AML-193 (cell line): ENCODE data around the gene SERPING1.

Source experiments
- DNase-seq, 2 experiments: peaks; one replicate each; lab custom pipeline; 2025; lab: John Stamatoyannopoulos, UW

Gene SERPING1

DNA sequence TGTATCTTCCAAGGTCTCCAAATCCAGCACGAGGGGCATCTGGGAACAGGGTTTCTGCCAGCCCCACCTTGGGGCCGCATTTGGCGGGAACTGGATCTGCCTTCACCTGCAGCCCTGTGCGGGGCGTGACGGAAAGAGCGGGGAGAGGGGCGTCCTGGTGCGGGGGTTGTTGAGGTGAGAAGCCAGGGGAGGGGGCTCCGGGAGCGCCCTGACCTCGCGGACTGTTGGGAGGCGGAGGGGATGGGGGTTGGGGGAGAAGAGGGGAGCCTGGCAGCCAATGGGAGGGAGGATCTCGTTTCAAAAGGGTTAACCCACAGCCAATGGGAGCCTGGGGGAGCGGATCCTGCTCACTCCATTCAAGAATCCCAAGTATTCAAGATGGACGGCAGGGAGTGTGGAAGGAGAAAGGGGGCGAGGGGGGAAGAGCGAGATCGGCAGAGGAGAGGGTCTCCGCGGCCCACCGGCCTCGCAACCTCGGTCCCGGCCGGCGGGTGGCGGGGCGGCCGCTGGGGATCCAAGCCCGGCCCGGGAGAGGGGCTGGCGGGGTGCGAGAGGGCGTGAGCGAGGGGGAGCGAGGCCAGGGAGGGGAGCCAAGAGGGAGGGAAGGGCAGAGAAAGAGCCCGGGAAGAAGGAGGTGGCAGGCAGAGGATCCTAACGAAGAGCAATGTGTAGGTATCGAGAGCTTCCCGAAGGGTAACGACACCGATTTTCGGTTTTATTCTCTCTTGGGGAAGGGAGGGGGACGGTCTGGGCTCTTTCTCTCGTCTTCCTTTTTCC is 40.7 kb downstream of the SERPING1 start:
- DNase-seq, result no peak

DNA sequence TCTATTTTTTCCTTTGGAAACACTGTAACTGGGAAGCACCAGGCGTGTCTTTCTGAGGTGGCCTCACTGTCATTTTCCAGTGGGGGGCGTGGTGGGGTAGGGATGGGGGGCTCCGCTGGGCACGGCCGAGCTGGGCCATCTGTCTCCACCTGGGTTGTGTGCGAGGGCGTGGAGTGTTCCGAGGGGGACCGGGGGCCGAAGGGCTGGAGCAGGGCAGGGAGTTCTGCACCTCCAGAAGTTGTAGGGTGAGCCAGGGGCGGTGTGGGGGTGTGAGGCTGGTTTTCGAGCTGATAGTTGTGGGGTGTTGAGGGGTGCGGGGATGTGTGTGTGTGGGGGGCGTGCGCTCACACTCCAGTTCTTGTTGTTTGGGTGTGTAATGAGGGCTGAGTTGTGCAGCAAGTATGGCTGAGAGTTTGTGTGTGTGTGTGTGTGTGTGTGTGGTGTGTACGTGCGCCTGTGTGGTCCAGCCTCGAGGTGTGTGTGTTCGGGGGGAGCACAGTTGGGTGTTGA is 41.4 kb downstream of the SERPING1 start:
- DNase-seq, result no peak

DNA sequence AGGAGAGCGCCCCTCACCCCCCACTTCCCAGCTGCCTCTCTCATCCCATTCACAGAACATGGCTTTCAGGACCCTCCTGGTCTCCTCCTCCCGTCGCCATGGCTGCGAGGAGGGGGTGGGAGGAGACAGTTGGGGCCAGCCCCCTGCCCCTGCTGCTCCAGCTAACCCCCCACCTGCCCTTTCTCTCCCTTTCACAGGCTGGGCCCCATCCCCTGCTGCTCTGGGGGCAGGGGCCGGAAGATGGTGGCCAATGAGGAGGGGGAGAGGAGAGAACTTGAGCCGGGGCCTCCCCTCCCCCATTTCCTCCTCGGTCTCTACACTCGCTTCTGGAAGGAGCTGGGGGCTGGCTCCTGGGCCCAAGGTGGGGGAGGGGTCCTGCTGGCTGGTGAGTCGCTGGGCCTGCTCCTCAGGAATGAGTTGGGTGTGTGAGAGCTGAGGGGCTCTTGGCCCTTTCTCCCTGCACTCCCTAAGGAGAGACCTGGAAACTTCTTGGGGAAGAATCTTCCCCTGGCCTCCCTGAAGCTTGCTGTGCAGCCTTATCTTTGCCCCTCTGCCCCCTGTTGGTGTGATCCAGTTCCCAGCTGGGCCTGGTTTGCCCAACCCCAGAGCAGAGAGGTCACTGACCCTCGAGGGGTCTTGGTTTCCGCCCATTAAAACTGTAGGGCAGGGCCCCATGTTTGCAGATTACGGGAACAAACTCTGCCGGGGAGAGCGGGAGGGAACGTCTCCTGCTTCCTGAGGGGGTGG is 42.0 kb downstream of the SERPING1 start:
- DNase-seq, result no peak

DNA sequence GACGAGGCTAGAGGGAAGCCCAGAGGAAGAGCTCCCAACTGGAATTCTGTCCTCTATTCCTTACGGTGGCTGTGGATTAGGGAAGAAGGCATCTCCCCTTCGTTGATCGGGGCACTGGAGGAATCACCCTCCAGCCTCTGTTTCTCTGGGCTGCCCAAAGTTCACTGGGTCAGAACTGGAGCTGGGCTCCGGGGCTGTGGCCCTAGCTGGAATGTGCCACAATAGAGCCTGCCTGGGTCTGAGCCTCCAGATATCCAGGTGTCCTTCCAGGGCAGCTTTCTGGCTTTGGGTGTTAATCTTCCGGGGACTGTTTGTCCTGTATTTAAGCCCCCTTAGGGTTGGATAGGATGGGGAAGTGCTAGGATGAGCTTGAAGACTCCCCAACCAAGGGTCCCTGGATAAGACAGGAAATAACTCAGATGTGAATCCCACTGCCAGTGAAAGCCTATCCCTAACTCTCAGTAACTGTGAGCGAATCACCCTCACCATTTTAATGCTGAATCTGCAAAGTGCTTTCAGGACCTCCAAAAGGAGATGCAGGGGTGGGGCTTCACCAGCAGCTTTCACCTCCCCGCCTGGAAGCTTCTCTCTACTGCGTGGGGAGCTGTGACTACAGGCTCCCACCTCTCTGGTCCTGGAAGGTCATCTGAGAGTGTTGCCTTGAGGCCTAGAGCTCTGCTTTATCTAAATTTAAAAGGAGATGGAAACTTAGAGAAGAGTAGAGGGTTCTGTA is 42.7 kb downstream of the SERPING1 start:
- no peak for DNase-seq

DNA sequence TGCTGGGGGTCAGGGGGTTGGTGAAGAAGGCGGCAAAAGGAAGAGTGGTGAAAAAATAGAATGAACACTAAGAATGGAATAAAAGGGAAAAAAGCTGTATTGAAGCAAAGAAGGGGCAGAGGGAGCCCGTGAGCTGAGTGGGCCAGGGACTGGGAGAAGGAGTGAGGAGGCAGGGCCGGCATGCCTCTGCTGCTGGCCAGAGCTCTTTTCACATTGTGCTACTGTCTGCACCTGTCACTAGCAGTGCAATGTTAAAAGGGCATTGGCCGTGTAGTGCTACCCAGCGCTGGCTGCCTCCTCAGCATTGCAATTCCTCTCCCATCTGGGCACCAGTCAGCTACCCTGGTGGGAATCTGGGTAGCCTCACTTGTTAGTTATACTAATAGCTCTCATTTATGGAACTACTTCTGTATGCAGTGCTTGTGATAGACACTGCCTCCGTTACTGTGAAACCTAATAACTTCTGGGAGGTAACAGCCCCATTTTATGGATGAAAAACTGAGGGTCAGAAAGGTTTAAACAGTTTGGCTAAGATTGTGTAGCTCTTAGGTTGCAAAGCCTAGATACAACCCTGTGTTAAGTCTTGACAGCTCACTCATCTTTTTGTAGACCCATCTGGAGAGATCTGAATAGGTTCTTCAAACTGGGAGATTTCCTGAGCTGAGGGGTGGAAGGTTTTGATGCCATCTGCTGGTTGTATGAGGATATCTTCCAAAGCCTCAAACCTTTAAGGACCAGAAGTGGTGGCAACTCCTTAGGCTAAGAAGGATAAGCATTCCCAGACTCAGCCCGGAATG is 43.7 kb downstream of the SERPING1 start:
- DNase-seq, result peak; percentile 51 to 62

DNA sequence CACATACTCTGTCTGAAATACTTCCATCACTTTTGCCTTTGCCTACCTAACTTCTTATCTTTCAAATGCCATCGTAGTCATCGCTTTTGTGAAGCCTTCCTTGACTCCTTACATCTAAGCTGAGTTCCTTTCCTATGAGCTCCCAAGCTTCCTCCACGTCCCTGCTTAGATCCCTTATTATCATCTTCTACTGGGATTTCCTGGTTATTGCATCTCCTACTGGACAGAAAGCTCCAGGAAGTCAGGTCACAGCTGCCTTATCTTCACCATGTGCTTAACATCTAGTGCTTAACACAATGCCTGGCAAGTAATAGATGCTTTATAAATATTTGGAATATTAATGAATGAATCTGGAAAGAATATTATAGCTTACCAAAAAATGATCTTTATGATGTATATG is 46.3 kb downstream of the SERPING1 start:
- no peak for DNase-seq

DNA sequence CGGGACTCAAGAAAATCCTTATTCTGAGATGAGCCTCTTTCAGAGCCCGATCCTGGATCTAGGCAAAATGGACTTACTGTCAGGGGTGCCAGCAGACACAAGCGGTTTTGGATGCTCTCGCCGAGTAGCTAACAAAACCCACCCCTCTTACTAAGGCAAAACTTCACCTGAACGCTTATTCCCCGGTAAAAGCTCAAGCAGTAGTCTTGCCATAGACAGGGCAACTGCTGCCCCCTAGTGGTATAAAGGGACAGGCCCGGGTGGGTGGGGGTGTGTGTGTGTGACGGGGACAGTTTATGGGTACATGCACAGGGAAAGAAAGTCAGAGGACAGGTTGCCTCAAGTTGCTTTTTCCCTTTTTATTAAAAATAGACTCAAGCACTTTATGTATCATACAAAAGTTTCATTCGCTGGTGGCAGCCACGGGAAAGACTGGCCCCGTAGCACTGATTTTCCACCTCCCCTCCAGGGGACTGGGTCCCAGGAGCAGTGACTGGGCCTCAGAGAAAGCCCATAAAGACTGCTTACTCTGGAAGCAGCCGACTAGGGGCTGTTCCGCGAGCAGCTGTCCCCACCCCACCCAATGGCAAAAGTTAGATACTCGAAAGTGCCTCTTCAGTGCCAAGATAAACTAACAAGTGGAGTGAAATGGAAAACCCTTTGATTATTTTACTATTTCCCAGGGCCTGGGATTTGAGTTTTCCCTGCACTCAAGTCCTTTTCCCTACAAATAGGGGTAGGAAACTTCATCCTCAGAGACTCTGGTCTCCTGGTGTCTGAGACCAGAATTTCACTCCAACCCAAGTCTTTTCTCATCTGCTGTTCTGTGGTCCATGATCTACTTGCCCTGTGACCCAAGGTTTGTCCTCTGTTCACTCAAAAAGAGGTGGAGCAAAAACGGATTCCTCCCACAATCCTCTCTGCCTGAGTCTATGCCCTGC is 47.5 kb downstream of the SERPING1 start:
- DNase-seq, result peak; percentile 51 to 65

DNA sequence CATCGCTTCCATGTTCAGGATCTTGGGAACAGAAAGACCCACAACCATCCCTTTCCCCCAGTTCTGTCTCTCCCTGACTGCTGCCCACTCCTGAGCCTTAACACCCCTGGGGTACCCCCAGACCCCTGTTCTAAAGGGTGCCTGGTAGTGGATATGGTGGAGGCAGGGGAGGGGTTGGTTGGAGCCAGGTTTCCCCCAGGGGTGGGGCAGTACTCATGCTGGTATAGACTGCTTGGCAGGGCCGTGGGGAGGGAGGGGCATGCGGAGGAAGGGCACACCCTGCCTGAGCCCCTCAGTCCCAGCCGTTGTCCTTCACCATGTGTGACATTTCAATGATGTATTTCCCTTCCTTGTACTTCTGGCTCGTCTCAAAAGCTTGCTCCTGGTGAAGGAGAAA is 48.2 kb downstream of the SERPING1 start:
- DNase-seq, result no peak

DNA sequence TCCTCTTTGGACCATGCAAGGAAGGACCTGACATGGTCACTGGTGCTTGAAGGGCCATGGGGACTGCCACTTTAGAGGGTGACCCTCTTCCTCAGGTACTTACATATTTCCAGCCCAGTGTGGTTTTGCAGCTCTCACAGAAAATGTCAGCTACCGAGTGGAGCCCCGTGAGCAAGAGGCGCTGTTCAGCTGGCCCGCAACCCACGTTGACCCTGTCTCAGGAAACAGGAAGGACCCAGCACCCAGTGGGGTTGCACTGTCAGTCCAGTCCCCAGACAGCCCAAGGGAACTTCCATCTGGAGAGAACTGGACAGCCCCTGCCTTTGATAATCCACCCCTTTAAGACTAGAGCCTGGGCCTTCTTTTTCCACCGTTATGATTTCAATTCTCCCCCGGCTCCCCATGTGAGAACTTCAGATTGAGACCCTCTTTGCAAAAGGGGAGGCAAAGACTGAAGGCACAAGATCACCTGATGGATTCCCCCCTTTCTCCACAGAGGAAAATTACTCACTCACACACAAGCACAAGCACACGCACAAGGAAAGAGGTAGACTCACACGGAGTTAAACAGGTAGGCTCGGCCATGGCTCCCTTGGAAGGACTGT is 48.8 kb downstream of the SERPING1 start:
- DNase-seq, result no peak

DNA sequence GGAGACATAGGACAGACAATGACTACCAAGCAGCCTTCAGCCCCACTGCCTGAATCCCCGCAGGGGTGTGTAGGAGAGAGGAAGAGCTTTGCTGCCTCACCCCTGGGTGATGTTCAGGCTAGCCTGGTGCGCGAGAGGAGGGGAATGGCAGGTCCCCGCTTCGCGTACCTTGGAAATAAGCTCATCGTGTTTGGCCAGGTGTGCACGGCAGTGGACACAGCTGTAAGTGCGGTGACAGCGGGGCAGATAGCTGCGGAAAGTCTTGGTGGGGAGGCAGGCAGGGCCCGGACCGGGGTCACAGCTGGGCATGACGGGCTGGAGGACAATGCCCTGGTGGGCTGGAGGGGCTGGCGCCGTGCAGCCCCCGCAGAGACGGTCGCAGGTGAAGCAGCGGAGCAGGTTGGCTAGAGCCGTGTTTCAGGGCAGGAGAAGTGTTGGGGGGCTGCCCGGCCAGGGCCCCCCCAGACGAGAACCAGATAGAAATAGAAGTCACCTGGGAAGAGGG is 49.4 kb downstream of the SERPING1 start:
- DNase-seq, result no peak

DNA sequence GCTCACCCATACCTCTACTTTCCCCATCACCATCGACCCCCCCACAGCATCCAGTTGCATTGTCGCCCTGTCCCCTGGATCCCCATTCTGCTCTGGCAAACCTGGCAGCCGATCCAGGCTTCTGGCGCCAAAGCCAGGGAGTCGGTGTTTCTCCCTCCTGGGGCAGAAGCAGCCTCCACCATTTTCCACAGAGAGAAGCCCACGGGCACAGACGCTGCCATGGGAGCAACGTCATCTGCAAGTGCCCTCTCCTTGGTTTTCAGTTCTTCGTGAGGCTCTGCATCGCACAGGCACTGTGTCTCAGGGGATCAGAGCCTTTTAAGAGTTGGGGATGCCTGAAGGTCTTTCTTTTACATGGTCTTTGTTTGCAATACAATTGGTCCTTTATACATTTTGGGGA is 49.9 kb downstream of the SERPING1 start:
- no peak for DNase-seq

DNA sequence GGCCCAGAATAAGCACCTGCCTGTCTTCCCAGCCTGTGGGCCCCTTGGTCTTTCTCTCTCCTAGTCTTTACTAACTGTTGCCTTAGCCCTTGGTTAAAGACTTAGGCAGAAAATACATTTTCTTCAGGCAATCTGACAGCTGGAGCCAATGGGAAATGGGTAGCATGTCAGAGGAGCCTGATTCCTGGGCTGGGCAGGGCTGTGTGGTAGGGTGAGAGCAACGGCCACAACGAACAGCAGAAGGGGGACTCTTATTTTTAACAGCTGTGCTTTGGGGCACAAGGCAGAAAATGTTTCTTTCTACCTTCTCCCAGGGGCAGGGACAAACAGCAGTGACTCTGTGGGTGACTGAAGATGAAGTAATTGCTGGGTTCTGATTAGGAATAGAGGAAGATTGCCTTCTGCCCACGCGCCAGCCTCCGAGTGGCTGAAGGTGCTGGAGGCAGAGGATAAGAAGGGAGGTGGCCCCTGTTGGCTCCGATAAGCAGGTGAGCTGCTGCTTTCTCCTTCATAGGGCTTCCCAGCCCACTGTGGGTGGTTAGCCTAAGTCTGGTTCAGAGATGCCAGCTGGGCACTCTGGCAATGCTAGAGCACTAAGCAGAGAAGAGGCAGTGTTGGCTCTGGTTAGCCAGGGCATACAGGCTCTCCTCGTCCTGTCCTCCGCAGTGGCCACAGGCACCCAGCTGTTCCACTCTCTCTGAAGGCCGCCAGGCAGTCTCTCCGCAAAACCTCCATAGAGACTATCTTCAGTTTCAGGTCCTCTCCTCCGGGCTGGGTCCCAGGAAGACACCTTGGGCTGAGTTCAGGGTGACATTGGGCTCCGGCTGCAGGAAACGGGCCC is 50.7 kb downstream of the SERPING1 start:
- DNase-seq, result no peak

DNA sequence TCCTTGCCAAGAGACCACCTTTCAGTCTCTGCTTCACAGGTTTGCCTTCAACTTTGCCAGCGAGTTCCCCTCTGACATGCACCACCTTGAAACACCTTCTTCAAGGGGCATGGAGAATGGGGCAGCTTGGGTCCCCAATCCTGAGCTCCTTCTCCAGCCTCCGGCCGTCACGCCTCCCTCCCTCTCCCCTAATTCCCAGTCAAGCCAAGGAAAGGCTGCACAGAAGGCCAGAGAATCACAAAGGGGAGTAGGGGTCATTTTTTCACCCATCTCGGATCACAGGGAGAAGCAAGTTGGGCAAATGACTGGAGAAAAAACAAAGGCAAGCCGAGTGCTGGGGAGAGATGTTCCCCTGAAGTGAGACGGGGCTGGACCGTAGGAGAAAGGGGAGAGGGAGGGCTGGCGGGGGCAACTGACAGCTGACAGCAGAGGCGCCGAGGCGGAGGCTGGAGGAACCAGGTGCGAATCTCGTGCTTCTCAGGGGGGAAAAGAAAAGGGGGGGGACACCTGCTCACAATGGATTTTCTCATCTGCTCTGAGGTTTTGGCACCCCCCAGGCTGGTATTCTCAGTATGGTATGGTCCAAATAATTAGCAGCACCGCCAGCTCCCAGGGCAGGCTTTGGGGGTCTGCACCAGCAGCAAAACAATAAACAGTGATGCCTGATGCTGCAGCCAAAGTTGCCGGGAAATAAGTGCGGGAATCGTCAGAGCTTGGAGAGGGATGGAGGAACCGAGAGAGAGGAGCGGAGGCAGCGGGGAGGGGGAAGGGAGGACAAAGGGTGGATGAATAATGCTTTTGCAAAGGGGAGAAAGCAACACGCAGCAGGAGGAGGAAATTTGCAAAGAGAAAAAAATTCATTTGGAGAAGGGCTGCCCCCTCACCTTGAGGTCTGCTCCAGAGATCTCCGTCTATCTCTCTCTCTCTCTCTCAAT is 51.6 kb downstream of the SERPING1 start:
- no peak for DNase-seq

DNA sequence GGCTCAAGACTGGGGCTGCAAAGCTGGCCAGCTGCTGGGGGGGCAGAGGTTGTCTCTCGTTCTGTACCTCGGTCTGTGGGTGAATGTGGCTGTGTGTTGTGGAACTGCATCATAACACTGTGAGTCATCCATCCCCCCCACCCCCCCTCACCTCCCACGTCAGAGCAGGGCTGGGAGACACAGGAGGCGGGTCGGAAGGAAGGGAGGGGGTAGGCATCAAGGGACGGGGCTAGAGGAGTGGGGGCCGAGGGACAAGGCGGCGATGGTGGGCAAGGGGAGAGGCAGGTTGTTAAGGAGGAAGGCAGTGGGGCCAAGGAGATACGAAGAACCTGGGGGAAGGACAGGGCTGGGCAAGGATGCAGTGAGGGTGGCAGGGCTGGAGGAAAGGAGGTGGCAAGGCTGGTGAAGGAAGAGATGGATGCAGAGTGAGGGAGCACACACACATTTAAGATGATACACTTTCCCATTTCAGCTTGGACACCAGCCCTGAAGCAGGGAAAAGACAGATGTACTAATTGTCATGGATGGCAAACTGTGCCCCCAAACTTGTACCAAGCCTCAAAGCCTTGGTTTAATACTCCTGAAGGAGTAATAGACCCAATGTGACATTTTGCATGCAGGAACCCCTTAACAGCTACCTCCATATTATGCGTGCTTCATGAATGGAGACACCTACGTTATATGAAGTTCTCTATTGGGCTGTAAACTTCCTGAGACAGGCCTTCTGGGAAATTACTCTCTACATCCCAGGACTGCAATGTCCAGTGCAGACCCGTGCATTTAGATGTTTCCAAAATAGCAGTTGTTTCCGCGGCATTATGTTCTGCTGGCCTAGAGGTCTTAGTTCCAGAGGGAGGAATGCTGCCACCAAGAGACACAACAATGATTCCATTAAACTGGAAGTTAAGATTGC is 52.6 kb downstream of the SERPING1 start, which contains the start of gene YPEL4:
TSS of gene YPEL4 (minus strand) at position 87 of the 913 bp plus-strand sequence. CDS start 2,805 bp downstream, outside the sequence.
- DNase-seq, result no peak

DNA sequence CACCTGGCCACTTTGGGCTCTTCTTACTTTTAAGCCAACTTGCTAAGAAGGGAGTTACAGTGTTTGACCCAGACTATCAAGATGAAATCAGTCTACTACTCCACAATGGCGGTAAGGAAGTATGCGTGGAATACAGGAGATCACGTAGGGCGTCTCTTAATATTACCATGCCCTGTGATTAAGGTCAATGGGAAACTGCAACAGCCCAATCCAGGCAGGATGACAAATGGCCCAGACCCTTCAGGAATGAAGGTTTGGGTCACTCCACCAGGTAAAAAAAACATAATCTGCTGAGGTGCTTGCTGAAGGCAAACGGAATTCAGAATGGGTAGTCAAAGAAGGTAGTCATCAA is 53.2 kb downstream of the SERPING1 start:
- no peak for DNase-seq

DNA sequence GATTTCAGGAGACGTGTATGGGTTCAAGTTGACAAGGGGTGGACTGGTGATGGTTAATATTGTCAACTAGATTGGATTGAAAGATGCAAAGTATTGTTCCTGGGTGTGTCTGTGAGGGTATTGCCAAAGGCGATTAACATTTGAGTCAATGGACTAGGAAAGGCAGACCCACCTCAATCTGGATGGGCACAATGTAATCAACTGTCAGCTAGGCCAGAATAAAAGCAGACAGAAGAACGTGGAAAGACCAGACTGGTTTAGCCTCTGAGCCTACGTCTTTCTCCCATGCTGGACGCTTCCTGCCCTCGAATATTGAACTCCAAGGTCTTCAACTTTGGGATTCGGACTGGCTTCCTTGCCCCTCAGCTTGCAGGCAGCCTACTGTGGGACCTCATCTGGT is 53.9 kb downstream of the SERPING1 start:
- DNase-seq, result no peak

DNA sequence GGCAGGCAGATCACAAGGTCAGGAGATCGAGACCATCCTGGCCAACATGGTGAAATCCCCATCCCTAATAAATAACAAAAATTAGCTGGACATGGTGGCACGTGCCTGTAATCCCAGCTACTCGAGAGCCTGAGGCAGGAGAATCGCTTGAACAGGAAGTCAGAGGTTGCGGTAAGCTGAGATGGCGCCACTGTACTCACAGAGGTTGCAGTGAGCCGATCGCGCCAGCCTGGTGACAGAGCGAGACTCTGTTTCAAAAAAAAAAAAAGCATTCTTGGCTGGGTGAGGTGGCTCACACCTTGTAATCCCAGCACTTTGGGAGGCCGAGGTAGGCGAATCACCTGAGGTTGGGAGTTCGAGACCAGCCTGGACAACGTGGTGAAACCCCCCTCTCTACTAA is 54.7 kb downstream of the SERPING1 start:
- peak in 1 of 2 experiments; percentile 36 for DNase-seq
